ENCODE data around the gene OXSR1.
A peak's percentile ranks its signal among the peaks of the same experiment; 100 is the strongest.

OXSR1 gene

DNA sequence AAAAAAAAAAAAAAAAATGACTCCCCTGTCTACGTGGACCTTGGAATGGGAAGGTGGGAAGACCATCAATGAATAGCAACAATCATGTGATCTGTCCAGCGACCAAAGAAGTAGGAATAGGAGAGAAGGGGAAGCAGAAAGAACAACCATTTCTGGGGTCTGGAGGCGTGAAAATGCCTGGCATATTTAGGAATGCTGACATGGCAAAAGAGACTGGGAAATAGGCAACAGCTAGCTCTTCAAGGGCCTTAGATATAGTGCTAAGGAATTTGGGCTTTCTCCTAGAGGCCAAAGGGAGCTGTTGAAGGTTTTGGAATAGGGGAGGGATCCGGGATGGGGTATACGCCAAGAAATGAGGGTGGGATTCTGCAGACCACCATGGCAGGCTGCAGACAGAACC, 106.2 kb downstream of the OXSR1 start:
- H3K4me3 ChIP-seq: no peak overlapping the region
- H3K4me1 ChIP-seq: peaks cover 27 to 53% (median 50%) of the 10 kb centered on the region in 10 experiments
- no peaks in the 10 kb centered on the region for H3K27me3 ChIP-seq
- TF ChIP-seq Cebpa-rat (IDR thresholded peaks at IDR 0.05): no peak
- H3K27ac ChIP-seq: peak overlapping the region in 2 of 11 experiments; percentile 4 to 29; a peak in 2 of 22 replicates
- no peak overlapping the region for H3K9ac ChIP-seq
- H3K36me3 ChIP-seq: peaks cover 0 to 36% (median 0%) of the 10 kb centered on the region in 11 experiments; a peak in 5 of 22 replicates
- peaks cover 0 to 12% (median 0%) of the 10 kb centered on the region in 11 experiments; a peak in 2 of 22 replicates for H3K9me3 ChIP-seq (replicated peaks in 1 of 11)
- peak overlapping the region in 8 of 11 experiments; percentile 46 to 77 (median 58); a peak in 12 of 22 replicates for H3K4me2 ChIP-seq
- no peaks in the 10 kb centered on the region for H4K20me1 ChIP-seq

DNA sequence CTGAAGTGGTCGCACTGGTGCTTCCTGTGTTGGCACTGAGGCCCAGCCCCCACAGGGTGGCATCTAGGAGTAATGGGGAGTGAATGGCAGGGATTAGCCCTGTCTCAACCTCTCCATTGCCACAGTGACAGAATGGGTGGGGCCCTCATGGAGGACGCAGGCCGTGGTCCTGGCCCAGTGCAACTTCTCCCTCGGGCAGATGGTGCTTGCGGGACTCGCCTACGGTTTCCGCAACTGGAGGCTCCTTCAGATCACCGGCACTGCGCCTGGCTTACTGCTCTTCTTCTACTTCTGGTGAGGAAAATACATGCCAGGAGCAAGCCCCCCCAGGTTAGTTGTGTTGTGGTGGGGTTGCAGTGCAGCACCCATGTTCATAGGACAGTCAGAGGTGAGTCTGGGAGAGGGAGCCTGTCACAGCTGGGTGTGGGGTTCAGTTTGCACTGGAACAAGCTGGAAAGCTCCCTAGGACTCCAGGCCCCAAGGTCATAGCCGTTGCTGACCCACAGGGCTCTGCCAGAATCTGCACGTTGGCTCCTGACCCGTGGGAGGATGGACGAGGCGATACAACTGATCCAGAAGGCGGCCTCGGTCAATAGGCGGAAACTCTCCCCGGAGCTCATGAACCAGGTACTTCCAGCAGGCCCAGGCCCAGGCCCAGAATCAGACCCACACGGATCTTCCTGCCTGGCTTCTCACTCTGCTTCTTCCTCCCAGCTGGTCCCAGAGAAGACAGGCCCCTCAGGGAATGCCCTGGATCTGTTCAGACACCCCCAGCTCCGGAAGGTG, 109.7 kb downstream of the OXSR1 start:
- no peak overlapping the region for H3K27ac ChIP-seq
- peaks cover 0 to 52% (median 0%) of the 10 kb centered on the region in 11 experiments; a peak in 5 of 22 replicates for H3K36me3 ChIP-seq
- H3K4me3 ChIP-seq: no peak overlapping the region
- peaks cover 0 to 12% (median 0%) of the 10 kb centered on the region in 11 experiments; a peak in 2 of 22 replicates for H3K9me3 ChIP-seq (replicated peaks in 1 of 11)
- H3K4me2 ChIP-seq: no peak overlapping the region
- no peaks in the 10 kb centered on the region for H3K27me3 ChIP-seq
- peaks cover 0 to 23% (median 21%) of the 10 kb centered on the region in 10 experiments; a peak in 15 of 20 replicates for H3K4me1 ChIP-seq
- no peak for TF ChIP-seq Cebpa-rat (IDR thresholded peaks at IDR 0.05)
- no peak overlapping the region for H3K9ac ChIP-seq
- H4K20me1 ChIP-seq: no peaks in the 10 kb centered on the region

DNA sequence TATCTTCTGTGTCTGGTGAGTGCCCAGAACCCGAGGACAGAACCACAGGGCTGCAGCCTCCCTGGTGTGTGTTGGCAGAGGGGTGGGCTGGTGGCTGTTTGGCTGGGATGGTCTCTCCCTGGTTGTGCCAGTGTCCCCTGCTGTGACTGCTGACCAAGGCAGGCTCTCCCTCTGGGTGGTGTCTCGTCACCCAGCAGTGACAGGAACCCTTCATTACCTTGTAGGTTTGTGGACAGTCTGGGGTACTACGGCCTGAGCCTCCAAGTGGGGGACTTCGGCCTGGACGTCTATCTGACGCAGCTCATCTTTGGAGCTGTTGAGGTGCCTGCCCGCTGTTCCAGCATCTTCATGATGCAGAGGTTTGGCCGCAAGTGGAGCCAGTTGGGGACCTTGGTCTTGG, 110.3 kb downstream of the OXSR1 start:
- H3K4me1 ChIP-seq: peaks cover 0 to 23% (median 21%) of the 10 kb centered on the region in 10 experiments; a peak in 15 of 20 replicates
- no peaks in the 10 kb centered on the region for H3K27me3 ChIP-seq
- H3K27ac ChIP-seq: no peak overlapping the region
- no peaks in the 10 kb centered on the region for H4K20me1 ChIP-seq
- H3K9ac ChIP-seq: no peak overlapping the region
- no peak overlapping the region for H3K4me3 ChIP-seq
- peaks cover 0 to 47% (median 0%) of the 10 kb centered on the region in 11 experiments; a peak in 5 of 22 replicates for H3K36me3 ChIP-seq
- TF ChIP-seq Cebpa-rat (IDR thresholded peaks at IDR 0.05): no peak
- peaks cover 0 to 12% (median 0%) of the 10 kb centered on the region in 11 experiments; a peak in 2 of 22 replicates for H3K9me3 ChIP-seq (replicated peaks in 1 of 11)
- H3K4me2 ChIP-seq: no peak overlapping the region

DNA sequence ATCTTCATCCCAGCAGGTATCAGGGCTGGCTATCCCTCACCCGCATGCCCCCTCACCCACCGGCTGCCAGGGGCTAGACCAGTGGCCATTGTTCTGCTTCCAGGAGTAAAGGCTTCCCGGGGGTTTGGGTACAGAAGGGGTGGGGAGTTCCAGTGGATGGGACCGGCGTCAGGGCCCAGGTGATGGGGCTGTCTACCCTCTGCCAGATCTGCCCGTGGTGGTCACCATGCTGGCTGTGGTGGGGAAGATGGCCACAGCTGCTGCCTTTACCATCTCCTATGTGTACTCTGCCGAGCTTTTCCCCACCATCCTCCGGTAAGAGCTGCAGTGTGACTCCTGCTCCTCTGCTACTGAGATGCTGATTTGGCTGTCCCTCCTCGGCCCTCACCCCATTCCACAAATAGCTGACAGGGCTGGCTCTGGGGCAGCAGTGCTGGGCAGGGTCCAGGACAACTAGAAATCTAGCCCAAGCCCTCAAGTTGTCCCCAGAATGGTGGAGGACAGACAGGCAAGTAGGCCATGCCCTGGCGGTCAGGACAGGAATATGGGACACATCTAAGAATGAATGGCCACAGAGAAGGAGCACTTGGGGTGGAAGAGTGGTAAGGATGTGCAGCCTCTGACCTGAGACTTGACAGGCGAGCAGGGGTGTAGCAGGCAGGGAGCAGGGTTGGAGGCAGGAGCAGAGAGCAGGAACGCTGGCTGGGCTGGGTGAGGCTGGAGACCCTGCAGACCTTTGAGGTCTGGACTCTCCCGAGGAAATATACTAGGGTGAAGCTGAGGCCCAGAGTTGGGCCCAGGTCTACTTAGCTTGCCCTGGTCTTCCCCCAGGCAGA, 111.0 kb downstream of the OXSR1 start:
- no peak for TF ChIP-seq Cebpa-rat (IDR thresholded peaks at IDR 0.05)
- no peak overlapping the region for H3K4me3 ChIP-seq
- no peak overlapping the region for H3K4me2 ChIP-seq
- H4K20me1 ChIP-seq: no peaks in the 10 kb centered on the region
- H3K27ac ChIP-seq: no peak overlapping the region
- peaks cover 0 to 42% (median 0%) of the 10 kb centered on the region in 11 experiments; a peak in 5 of 22 replicates for H3K36me3 ChIP-seq
- H3K9ac ChIP-seq: no peak overlapping the region
- peaks cover 0 to 26% (median 21%) of the 10 kb centered on the region in 10 experiments; a peak in 15 of 20 replicates for H3K4me1 ChIP-seq
- H3K9me3 ChIP-seq (replicated peaks in 1 of 11): peaks cover 0 to 12% (median 0%) of the 10 kb centered on the region in 11 experiments; a peak in 2 of 22 replicates
- H3K27me3 ChIP-seq: no peaks in the 10 kb centered on the region

DNA sequence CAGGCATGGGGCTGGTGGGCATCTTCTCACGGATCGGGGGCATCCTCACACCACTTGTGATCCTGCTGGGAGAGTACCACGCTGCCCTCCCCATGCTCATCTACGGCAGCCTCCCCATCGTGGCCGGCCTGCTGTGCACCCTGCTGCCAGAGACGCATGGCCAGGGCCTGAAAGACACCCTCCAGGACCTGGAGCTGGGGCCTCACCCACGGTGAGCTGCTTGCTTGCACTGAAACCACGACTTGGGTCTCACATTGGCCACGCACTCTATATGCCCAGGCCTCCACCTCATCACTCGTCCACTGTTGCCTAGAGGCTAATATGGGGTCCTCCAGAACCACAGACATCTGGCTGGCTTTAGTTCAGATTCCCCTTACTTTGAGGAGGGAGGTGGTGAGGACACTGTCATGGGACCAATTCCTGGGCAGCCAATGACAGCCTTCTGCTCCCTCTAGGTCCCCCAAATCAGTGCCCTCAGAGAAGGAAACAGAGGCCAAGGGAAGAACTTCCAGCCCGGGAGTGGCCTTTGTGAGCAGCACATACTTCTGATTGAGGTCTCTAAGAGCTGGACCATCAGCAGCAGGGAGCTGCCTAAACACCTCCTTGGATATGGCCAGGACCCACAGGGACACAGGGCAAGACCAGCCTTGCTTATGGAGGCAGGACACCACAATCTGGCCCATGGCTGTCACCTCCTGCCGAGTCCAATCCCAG, 111.7 kb downstream of the OXSR1 start:
- no peak overlapping the region for H3K27ac ChIP-seq
- H3K4me2 ChIP-seq: no peak overlapping the region
- H4K20me1 ChIP-seq: no peaks in the 10 kb centered on the region
- no peak overlapping the region for H3K9ac ChIP-seq
- peaks cover 0 to 12% (median 0%) of the 10 kb centered on the region in 11 experiments; a peak in 2 of 22 replicates for H3K9me3 ChIP-seq (replicated peaks in 1 of 11)
- no peak for TF ChIP-seq Cebpa-rat (IDR thresholded peaks at IDR 0.05)
- H3K4me3 ChIP-seq: no peak overlapping the region
- H3K27me3 ChIP-seq: no peaks in the 10 kb centered on the region
- H3K4me1 ChIP-seq: peaks cover 0 to 24% (median 14%) of the 10 kb centered on the region in 10 experiments; a peak in 15 of 20 replicates
- peaks cover 0 to 42% (median 0%) of the 10 kb centered on the region in 11 experiments; a peak in 5 of 22 replicates for H3K36me3 ChIP-seq

DNA sequence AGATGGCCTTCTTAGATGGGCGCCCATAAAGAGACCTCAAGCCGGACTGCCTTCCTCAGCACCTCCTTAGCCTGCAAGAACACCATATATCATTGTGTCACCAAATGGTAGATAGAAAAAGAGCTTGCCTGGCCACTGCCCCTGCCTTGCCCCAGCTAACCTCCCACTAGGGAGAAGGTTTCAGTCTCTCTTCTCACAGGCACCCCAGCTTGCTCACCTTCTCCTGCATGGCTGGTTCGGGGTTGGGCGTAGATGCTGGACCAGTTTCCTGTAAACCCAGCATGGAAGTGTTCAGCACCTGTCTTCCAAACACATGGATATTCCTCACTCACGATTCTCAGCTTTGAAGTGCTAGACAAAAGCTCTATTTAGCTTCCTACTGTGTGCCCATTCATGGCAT, 113.5 kb downstream of the OXSR1 start:
- no peaks in the 10 kb centered on the region for H4K20me1 ChIP-seq
- no peak for TF ChIP-seq Cebpa-rat (IDR thresholded peaks at IDR 0.05)
- H3K9me3 ChIP-seq (replicated peaks in 1 of 11): 0 out of 22 replicates have a peak, but pooled peaks cover 0 to 11% (median 0%) of the 10 kb centered on the region in 11 experiments

DNA sequence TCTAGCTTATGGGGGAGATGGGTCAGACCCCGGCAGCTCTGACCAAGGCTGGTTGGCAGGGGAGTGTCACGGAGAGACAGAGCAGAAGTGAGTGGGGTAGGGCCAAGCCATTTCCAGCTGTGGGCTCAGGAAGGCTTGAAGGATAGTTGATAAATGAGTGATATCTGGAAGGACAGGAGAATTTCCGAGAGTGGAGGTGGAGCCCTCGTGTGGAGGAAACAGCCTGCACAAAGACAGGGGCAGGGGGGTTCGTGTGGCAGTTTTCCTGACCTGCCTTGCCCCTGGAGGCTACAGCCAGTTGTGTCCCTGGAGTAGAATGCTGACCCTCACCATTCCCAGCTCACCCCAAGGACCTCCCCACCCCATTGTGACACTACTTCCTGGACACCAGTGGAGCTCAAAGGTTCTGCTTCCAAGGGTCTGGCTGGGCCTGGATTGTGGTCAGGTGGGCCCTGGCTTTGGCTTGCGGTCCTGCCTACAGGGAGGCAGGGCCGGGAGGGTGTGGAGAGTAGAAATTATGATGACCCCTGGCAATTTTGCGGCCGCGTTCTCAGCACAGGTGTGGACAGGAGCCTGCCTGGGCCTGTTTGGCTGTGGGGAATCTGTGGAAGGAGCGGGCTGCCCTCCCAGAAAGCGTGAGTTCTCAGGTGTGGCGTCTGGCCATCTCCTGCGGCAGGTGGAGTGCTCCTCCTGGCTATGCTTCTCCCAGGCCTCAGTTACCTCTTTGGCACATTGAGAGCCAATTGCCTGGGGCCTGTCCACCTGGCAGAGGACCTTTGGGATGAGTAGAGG, 116.8 kb downstream of the OXSR1 start, which contains the start of gene SLC22A14:
Gene SLC22A14 (plus strand): TSS at position 400 of the 792 bp plus-strand sequence. CDS start 23,733 bp downstream, outside the sequence.
- Histone ChIP-seq H3K9ac (no peak within 1 kb of the TSS), H3K4me2 (no peak within 1 kb of the TSS), H4K20me1 (no peaks in the 10 kb centered on the region), H3K4me1 (peaks cover 0 to 10% (median 0%) of the 10 kb centered on the region in 10 experiments; a peak in 1 of 20 replicates), H3K9me3 (replicated peaks in 1 of 11) (peaks cover 0 to 8% (median 3%) of the 10 kb centered on the region in 11 experiments; a peak in 4 of 22 replicates), H3K4me3 (no peak within 1 kb of the TSS), H3K36me3 (peaks cover 0 to 11% (median 0%) of the 10 kb centered on the region in 11 experiments; a peak in 2 of 22 replicates), H3K27me3 (no peaks in the 10 kb centered on the region), H3K27ac (no peak within 1 kb of the TSS)
- no peak for TF ChIP-seq Cebpa-rat (IDR thresholded peaks at IDR 0.05)

More for the DNA sequence above, 113.5 kb downstream of the OXSR1 start:
- Histone ChIP-seq H3K36me3 (peaks cover 0 to 42% (median 0%) of the 10 kb centered on the region in 11 experiments; a peak in 5 of 22 replicates), H3K4me3 (no peak overlapping the region), H3K27ac (no peak overlapping the region), H3K9ac (no peak overlapping the region), H3K27me3 (no peaks in the 10 kb centered on the region), H3K4me1 (peaks cover 0 to 10% (median 0%) of the 10 kb centered on the region in 10 experiments; a peak in 3 of 20 replicates), H3K4me2 (no peak overlapping the region)
